GM12873 (cell line): ENCODE results near the gene TTYH1.

Experiments used
- TF ChIP-seq, protein P1 (sequence below): IDR thresholded peaks from 2 replicates; pipeline ENCODE4 v1.5.1; 2012; ENCODE audit warnings: low read depth, mild to moderate bottlenecking, moderate library complexity, low read length, control low read depth; ENCODE audit not compliant: insufficient read depth; ENCODE audit errors: missing control alignments

Gene TTYH1

DNA sequence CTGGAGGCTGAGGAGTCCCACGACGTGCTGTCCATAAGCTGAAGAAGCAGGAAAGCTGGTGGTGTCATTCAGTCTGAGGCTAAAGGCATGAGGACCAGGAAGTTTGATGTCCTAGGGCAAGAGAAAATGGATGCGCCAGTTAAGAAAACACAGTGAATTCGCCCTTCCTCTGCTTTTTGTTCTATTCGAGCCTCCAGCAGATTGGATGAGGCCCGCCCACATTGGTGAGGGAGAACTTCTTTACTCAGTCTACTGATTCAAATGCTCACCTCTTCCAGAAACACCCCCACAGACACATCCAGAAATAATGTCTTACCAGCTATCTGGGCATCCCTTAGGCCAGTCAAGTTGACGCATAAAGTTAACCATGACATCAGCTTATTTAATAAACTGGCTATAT is 7.5 kb upstream of the TTYH1 start:
- TF ChIP-seq, protein P1, sequence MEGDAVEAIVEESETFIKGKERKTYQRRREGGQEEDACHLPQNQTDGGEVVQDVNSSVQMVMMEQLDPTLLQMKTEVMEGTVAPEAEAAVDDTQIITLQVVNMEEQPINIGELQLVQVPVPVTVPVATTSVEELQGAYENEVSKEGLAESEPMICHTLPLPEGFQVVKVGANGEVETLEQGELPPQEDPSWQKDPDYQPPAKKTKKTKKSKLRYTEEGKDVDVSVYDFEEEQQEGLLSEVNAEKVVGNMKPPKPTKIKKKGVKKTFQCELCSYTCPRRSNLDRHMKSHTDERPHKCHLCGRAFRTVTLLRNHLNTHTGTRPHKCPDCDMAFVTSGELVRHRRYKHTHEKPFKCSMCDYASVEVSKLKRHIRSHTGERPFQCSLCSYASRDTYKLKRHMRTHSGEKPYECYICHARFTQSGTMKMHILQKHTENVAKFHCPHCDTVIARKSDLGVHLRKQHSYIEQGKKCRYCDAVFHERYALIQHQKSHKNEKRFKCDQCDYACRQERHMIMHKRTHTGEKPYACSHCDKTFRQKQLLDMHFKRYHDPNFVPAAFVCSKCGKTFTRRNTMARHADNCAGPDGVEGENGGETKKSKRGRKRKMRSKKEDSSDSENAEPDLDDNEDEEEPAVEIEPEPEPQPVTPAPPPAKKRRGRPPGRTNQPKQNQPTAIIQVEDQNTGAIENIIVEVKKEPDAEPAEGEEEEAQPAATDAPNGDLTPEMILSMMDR: no peak

DNA sequence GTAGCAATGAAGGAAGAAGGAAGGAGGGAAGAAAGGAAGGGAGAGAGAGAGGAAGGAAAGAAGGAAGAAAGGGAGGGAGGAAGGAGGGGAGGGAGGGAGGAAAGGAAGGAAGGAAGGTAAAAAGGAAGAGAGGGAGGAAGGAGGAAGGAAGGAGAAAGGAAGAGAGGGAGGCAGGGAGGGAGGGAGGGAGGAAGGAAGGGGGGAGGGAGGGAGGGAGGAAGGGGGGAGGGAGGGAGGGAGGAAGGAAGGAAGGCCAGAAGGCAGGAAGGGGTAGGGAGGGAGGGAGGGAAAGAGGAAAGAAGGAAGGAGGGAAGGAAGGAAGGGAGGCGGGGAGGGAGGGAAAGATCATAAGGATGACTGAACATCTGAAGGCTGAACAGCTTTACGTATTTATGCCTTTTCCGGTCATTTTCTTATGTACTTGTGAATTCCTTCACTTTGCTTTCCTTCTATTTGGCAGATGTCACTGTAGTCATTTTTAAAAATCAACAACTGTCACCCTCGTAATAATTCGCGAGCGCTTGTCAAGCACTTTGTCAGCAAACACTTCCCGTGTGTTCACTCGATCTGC is 6.7 kb upstream of the TTYH1 start:
- TF ChIP-seq, protein P1: no peak

DNA sequence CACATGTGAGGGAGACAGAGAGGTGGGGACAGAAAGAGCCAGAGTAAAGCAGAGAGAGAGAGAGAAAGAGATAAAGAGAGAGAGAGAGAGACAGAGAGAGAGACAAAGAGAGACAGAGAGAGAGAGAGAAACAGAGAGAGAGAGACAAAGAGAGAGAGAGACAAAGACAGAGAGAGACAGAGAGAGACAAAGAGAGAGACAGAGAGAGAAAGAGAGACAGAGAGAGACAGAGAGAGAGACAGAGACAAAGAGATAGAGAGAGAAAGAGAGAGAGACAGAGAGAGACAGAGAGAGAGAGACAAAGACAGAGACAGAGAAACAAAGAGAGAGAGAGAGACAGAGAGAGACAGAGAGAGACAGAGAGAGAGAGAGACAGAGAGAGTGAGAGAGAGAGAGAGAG is 4.2 kb upstream of the TTYH1 start:
- TF ChIP-seq, protein P1: no peak

DNA sequence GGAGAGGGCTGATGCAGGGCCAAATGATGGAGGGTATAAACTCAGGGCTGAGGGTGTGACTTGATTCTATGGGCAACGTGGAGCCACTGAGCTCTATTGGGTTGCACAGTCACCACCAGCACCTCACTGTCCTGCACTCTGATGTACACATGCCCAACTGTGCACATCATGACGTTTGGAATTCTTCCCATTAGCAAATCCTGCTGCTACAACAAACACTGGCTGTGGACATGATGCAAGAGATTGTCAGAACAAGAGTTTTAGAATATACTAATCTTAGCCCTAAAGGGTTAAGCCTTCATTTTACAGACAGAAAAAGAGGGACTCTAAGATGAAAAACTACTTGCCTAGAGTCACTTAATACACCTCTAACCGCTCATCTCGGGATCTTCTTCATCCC is 2.4 kb upstream of the TTYH1 start:
- TF ChIP-seq, protein P1: no peak

DNA sequence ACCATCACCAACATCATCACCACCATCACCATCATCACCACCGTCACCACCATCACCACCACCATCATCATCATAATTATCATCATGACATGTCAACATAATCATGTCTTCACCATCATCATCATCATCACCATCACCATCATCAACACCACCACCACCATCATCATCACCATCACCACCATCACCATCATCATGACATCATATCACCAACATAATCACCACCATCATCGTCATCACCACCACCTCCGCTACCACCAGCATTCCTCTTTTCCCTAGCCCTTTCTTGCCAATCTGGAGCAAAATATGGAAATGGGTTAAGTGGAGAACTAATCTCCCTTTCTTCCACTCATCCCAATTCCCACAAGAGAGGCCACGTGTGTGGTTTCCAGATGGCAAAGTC is 1.1 kb upstream of the TTYH1 start:
- TF ChIP-seq, protein P1: no peak

DNA sequence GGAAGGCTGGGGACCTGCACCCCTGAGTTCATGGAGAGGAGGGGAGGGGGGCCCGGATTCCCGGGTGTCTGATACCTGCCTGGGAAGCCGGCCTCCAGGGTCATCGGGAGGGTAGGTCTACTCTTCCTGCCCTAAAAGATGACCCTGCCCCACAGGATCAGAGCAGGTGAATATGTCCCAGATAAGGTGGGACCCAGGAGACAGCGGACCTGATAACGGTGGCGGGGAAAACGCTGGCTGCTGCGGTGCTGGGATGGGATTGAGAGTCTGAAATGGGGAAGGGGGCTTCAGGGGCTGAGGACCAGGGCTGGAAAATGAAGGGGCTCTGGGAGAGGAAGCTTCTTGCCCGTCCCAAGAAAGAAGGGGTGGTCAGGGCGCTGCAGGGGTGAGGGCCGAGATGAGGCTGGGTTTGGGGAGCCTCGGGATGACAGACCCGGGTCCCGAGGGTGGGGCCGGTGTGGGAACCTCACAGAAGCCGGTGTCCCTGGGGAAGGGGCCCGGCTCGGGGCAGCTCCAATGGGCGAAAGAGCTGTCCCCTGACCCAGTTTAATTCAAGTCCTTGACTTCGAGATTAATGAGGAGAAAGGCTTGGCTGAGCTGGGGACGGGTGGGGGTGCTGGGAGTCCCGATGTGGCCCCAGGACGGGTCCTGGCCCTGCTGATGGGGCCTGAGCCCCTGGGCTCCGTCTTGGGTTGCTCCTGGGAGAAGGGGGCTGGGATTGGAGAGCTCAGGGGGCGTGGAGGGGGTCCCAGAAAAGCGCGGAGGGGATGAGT is 823 bp downstream of the TTYH1 start:
- TF ChIP-seq, protein P1: no peak

DNA sequence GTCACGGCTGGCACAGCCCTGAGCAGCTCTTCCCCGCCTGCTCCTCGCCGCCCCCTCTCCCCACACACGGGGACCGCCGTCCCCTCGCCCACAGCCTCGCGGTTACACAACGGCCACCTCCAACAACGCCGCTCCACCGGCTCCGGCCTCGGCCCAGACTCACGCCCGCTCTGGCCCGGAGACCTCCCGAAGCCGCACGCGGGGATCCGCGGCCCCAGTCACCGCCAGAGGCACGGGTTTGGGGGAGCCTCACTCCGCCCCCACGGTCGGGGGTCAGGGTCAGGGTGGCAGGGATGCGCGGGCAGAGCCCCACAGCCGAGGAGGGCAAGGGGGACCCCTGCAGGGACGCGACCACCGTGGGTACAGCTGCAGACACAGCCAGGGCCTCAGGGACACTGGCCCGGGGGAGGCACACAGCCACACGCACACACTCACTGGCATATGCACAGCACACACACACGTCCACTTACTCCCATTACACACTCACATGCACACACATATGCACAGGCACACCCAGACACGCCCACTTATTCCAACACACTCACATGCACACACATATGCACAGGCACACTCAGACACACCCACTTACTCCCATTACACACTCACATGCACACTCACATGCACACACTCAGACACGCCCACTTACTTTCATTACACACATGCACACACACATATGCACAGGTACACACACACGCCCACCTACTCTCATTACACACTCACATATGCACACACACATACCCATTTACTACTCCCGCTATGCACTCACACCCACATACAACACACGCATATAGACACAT is 1.6 kb downstream of the TTYH1 start:
- TF ChIP-seq, protein P1: no peak
